ENCODE results near the gene BTBD7. TPM values are rescaled to one million over a fixed set of nuclear protein-coding genes. Genes with fewer than 3 reads are reported as not detected.

BTBD7 gene
- total and polyA plus RNA-seq, 2 experiments from 2014 or later = 24.4 to 32.8 TPM

DNA sequence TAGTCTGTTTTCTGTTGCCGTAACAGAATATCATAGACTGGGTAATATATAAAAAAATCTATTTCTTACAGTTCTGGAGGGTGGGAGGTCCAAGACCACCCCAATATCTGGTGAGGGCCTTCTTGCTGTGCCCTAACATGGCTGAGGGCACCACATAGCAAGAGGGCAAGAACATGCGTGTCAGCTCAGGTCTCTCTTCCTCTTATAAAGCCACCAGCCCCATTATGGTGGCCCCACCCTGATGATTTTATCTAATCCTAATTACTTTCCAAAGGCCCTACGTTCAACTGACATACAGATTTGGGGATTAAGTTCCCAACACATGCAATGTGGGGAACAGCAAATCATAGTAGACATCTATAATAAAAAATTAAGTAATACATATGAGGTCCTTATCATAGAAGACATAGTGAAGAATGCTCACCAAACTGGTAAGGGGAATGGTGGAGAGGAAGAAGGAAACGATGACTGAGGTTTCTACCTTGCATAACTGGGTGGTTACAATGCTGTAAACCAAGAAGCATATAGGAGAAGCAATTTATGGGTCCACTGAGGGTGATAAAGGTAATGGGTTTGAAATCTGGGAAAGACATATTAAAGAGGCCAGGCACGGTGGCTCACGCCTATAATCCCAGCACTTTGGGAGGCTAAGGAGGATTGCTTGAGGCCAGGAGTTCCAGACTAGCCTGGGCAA, 27.0 kb downstream of the BTBD7 start:
- Histone ChIP-seq H3K9me2 (ENCODE audit: insufficient read depth) (no peaks in the 10 kb centered on the region), H3K27me3 (ENCODE audit: insufficient read depth) (no peaks in the 10 kb centered on the region), H4K20me1 (replicated peaks; ENCODE audit: insufficient read depth) (peaks cover 19% of the 10 kb centered on the region), H3K4me3 (no peak overlapping the region), H3K4me1 (ENCODE audit: insufficient read depth) (peaks cover 41% of the 10 kb centered on the region), H3K36me3 (ENCODE audit: insufficient read depth) (no peaks in the 10 kb centered on the region), H3K79me2 (replicated peaks; ENCODE audit: insufficient read depth) (peaks cover 100% of the 10 kb centered on the region), H2AFZ (no peak overlapping the region), H3K27ac (ENCODE audit: low read depth) (no peak overlapping the region), H3K4me2 (no peak overlapping the region), H3F3A (replicated peaks; ENCODE audit: low read depth) (no peaks in the 10 kb centered on the region)
- H3K27ac Mint-ChIP-seq = no peak overlapping the region
- no peaks in the 10 kb centered on the region for H3K36me3 Mint-ChIP-seq (ENCODE audit: low read depth)
- H3K9me3 Mint-ChIP-seq = no peaks in the 10 kb centered on the region
- peaks cover 9% of the 10 kb centered on the region for H3K27me3 Mint-ChIP-seq (ENCODE audit: insufficient read depth, low read depth, poor library complexity)
- peaks cover 42% of the 10 kb centered on the region for H3K4me1 Mint-ChIP-seq
- no peak overlapping the region for H3K4me3 Mint-ChIP-seq
- TF ChIP-seq JUNB (IDR thresholded peaks at IDR 0.05; ENCODE audit: unreplicated experiment) (no peak), ZNF331 (CRISPR knock-in tag; IDR thresholded peaks at IDR 0.05; ENCODE audit: low read depth) (no peak), CTCF (conservative IDR thresholded peaks at IDR 0.05; ENCODE audit: low read depth in 2 of 2) (no peak), STAT1 (IDR thresholded peaks at IDR 0.05; ENCODE audit: unreplicated experiment) (no peak), ETS1 (IDR thresholded peaks at IDR 0.05) (no peak), CREB1 (CRISPR knock-in tag; IDR thresholded peaks at IDR 0.05; ENCODE audit: low read depth) (no peak), NANOG (IDR thresholded peaks at IDR 0.05; ENCODE audit: borderline replicate concordance) (no peak), POLR2AphosphoS5 (IDR thresholded peaks at IDR 0.05; ENCODE audit: low read depth) (no peak), EZH2 (IDR thresholded peaks at IDR 0.05; ENCODE audit: low read depth, unreplicated experiment) (no peak), EZH2phosphoT487 (IDR thresholded peaks at IDR 0.05; ENCODE audit: unreplicated experiment) (no peak), ZNF114 (CRISPR knock-in tag; IDR thresholded peaks at IDR 0.05) (no peak)
- TF ChIP-seq, protein P1, sequence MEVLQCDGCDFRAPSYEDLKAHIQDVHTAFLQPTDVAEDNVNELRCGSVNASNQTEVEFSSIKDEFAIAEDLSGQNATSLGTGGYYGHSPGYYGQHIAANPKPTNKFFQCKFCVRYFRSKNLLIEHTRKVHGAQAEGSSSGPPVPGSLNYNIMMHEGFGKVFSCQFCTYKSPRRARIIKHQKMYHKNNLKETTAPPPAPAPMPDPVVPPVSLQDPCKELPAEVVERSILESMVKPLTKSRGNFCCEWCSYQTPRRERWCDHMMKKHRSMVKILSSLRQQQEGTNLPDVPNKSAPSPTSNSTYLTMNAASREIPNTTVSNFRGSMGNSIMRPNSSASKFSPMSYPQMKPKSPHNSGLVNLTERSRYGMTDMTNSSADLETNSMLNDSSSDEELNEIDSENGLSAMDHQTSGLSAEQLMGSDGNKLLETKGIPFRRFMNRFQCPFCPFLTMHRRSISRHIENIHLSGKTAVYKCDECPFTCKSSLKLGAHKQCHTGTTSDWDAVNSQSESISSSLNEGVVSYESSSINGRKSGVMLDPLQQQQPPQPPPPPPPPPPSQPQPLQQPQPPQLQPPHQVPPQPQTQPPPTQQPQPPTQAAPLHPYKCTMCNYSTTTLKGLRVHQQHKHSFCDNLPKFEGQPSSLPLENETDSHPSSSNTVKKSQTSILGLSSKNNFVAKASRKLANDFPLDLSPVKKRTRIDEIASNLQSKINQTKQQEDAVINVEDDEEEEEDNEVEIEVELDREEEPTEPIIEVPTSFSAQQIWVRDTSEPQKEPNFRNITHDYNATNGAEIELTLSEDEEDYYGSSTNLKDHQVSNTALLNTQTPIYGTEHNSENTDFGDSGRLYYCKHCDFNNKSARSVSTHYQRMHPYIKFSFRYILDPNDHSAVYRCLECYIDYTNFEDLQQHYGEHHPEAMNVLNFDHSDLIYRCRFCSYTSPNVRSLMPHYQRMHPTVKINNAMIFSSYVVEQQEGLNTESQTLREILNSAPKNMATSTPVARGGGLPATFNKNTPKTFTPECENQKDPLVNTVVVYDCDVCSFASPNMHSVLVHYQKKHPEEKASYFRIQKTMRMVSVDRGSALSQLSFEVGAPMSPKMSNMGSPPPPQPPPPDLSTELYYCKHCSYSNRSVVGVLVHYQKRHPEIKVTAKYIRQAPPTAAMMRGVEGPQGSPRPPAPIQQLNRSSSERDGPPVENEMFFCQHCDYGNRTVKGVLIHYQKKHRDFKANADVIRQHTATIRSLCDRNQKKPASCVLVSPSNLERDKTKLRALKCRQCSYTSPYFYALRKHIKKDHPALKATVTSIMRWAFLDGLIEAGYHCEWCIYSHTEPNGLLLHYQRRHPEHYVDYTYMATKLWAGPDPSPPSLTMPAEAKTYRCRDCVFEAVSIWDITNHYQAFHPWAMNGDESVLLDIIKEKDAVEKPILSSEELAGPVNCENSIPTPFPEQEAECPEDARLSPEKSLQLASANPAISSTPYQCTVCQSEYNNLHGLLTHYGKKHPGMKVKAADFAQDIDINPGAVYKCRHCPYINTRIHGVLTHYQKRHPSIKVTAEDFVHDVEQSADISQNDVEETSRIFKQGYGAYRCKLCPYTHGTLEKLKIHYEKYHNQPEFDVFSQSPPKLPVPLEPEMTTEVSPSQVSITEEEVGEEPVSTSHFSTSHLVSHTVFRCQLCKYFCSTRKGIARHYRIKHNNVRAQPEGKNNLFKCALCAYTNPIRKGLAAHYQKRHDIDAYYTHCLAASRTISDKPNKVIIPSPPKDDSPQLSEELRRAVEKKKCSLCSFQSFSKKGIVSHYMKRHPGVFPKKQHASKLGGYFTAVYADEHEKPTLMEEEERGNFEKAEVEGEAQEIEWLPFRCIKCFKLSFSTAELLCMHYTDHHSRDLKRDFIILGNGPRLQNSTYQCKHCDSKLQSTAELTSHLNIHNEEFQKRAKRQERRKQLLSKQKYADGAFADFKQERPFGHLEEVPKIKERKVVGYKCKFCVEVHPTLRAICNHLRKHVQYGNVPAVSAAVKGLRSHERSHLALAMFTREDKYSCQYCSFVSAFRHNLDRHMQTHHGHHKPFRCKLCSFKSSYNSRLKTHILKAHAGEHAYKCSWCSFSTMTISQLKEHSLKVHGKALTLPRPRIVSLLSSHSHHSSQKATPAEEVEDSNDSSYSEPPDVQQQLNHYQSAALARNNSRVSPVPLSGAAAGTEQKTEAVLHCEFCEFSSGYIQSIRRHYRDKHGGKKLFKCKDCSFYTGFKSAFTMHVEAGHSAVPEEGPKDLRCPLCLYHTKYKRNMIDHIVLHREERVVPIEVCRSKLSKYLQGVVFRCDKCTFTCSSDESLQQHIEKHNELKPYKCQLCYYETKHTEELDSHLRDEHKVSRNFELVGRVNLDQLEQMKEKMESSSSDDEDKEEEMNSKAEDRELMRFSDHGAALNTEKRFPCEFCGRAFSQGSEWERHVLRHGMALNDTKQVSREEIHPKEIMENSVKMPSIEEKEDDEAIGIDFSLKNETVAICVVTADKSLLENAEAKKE (CRISPR knock-in tag; IDR thresholded peaks at IDR 0.05) = no peak
- TF ChIP-seq, protein P2, sequence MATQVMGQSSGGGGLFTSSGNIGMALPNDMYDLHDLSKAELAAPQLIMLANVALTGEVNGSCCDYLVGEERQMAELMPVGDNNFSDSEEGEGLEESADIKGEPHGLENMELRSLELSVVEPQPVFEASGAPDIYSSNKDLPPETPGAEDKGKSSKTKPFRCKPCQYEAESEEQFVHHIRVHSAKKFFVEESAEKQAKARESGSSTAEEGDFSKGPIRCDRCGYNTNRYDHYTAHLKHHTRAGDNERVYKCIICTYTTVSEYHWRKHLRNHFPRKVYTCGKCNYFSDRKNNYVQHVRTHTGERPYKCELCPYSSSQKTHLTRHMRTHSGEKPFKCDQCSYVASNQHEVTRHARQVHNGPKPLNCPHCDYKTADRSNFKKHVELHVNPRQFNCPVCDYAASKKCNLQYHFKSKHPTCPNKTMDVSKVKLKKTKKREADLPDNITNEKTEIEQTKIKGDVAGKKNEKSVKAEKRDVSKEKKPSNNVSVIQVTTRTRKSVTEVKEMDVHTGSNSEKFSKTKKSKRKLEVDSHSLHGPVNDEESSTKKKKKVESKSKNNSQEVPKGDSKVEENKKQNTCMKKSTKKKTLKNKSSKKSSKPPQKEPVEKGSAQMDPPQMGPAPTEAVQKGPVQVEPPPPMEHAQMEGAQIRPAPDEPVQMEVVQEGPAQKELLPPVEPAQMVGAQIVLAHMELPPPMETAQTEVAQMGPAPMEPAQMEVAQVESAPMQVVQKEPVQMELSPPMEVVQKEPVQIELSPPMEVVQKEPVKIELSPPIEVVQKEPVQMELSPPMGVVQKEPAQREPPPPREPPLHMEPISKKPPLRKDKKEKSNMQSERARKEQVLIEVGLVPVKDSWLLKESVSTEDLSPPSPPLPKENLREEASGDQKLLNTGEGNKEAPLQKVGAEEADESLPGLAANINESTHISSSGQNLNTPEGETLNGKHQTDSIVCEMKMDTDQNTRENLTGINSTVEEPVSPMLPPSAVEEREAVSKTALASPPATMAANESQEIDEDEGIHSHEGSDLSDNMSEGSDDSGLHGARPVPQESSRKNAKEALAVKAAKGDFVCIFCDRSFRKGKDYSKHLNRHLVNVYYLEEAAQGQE (IDR thresholded peaks at IDR 0.05; ENCODE audit: unreplicated experiment) = no peak
- ATAC-seq (no peak), DNase-seq (ENCODE audit: low spot score) (no peak)

Measured in GM23338 (cell line).